Panc1 (cell line): ENCODE data around the gene UBL7. TPM values are rescaled to one million over a fixed set of nuclear protein-coding genes. Genes with fewer than 3 reads are reported as not detected.

Source experiments
- ATAC-seq: fragments of 200-7000 bp; cut with Tn5 transposase; 2 replicates; pipeline ENCODE4 v1.9.1; 2020; ENCODE audit warnings: mild to moderate bottlenecking, moderate library complexity
- BruUV-seq: library from RNA; stranded (reverse); fragments of 400-500 nt; replicated peaks from 2 replicates; lab custom pipeline; 2021; lab: Mats Ljungman, UMichigan
- CTCF ChIA-PET: fragments of 300-600 bp; sonication (Branson Sonifier 250); formaldehyde crosslinking; loops from one replicate; lab custom pipeline; 2022; ENCODE audit warnings: antibody characterized with exemption; lab: Charles Lee
- POLR2A ChIA-PET: fragments of 300-600 bp; sonication (Branson Sonifier 250); formaldehyde crosslinking; loops from one replicate; lab custom pipeline; 2022; ENCODE audit warnings: antibody characterized with exemption; lab: Charles Lee
- DNase-seq: peaks from one replicate; pipeline ENCODE4 v3.0.0-alpha.2; 2010; ENCODE audit warnings: low read depth, low spot score
- H3K27ac ChIP-seq: 2 replicates; pipeline ENCODE4 v1.5.1; 2011; ENCODE audit warnings: mild to moderate bottlenecking, low read length, inconsistent platforms
- H3K27me3 ChIP-seq: fragments of 200-500 bp; sonication (Bioruptor generic); 2 replicates; pipeline ENCODE4 v1.6.0; 2014; ENCODE audit warnings: low read length, inconsistent platforms; ENCODE audit not compliant: control insufficient read depth, insufficient read depth
- H3K36me3 ChIP-seq: fragments of 200-500 bp; sonication (Bioruptor generic); 2 replicates; pipeline ENCODE4 v1.5.1; 2014; ENCODE audit warnings: inconsistent platforms, mild to moderate bottlenecking, low read length, moderate library complexity; ENCODE audit not compliant: control insufficient read depth, insufficient read depth
- H3K4me1 ChIP-seq: 2 replicates; pipeline ENCODE4 v1.5.1; 2011; ENCODE audit warnings: inconsistent platforms, mild to moderate bottlenecking, low read length, moderate library complexity; ENCODE audit not compliant: control insufficient read depth, insufficient read depth
- H3K4me3 ChIP-seq, 2 experiments: 2 replicates each; pipeline ENCODE4 v1.5.1; 2011 to 2012; ENCODE audit warnings: low read depth in 2 of 2, low read length in 2 of 2, mild to moderate bottlenecking in 2 of 2, inconsistent platforms in 1 of 2, moderate library complexity in 1 of 2
- H3K9me3 ChIP-seq: fragments of 200-500 bp; sonication (Bioruptor generic); 2 replicates; pipeline ENCODE4 v1.5.1; 2014; ENCODE audit warnings: low read depth, mild to moderate bottlenecking, inconsistent platforms, low read length, moderate library complexity; ENCODE audit not compliant: control insufficient read depth, insufficient read depth
- POLR2AphosphoS5 ChIP-seq: IDR thresholded peaks from 2 replicates; pipeline ENCODE4 v1.6.1; 2012; ENCODE audit warnings: mild to moderate bottlenecking, low read depth, low read length, moderate library complexity
- SIN3A ChIP-seq: IDR thresholded peaks from 2 replicates; pipeline ENCODE4 v1.6.1; 2012; ENCODE audit warnings: low read depth, mild to moderate bottlenecking, low read length, moderate library complexity, borderline replicate concordance; ENCODE audit not compliant: insufficient read depth
- TCF7L2 ChIP-seq: IDR thresholded peaks from 2 replicates; pipeline ENCODE4 v1.6.1; 2011; ENCODE audit warnings: mild to moderate bottlenecking, low read depth, low read length, inconsistent platforms
- in situ Hi-C: cut with HindIII; loops from 2 replicates; pipeline ENCODE4 v1.10.0; 2016; ENCODE audit warnings: low sequenced_read_pairs, low pct_unique_long_range_greater_than_20kb
- intact Hi-C: fragments of 100-400 bp; cut with micrococcal nuclease; formaldehyde crosslinking; loops from one replicate; pipeline ENCODE4 v1.10.0; 2022; ENCODE audit not compliant: unreplicated experiment
- total RNA-seq: library from RNA; stranded (reverse); gene quantifications from one replicate; pipeline ENCODE4 v1.2.1, GENCODE V29; 2021; ENCODE audit not compliant: unreplicated experiment
- TF ChIP-seq, protein P1 (sequence below), 2 experiments: IDR thresholded peaks; 2 replicates each; pipeline ENCODE4 v1.6.1; 2011 to 2012; ENCODE audit warnings: low read depth in 2 of 2, control low read depth in 1 of 2, low read length in 1 of 2, mild to moderate bottlenecking in 1 of 2, moderate library complexity in 1 of 2; ENCODE audit not compliant: insufficient read depth in 1 of 2
- TF ChIP-seq, protein P2 (sequence below): fragments of 450-650 bp; IDR thresholded peaks from 2 replicates; pipeline ENCODE4 v1.5.1; 2017; ENCODE audit warnings: mild to moderate bottlenecking

Gene UBL7
- total RNA-seq, 1 experiment from 2014 or later, result 68.5 TPM

DNA sequence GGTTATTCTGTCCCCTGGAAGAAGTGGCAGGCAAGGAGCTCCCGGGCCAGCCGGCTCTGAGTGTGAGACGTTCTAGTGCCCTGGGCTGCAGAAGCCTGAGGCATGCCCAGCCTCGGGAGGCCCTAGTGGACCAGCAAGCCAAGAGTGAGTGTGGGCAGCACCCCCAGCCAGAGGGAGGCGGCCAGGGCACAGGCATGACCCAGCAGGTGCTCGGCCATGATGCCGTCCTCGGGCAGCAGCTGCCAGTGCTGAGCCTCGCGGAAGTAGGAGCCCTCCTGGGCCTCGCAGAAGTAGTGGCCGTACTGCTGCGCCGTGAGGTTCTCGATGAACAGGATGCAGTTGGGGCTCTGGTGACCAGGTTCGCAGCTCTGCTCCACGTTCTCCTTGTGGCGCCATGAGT is 50.5 kb downstream of the UBL7 start:
- TF ChIP-seq TCF7L2, result no peak
- TF ChIP-seq, protein P1, sequence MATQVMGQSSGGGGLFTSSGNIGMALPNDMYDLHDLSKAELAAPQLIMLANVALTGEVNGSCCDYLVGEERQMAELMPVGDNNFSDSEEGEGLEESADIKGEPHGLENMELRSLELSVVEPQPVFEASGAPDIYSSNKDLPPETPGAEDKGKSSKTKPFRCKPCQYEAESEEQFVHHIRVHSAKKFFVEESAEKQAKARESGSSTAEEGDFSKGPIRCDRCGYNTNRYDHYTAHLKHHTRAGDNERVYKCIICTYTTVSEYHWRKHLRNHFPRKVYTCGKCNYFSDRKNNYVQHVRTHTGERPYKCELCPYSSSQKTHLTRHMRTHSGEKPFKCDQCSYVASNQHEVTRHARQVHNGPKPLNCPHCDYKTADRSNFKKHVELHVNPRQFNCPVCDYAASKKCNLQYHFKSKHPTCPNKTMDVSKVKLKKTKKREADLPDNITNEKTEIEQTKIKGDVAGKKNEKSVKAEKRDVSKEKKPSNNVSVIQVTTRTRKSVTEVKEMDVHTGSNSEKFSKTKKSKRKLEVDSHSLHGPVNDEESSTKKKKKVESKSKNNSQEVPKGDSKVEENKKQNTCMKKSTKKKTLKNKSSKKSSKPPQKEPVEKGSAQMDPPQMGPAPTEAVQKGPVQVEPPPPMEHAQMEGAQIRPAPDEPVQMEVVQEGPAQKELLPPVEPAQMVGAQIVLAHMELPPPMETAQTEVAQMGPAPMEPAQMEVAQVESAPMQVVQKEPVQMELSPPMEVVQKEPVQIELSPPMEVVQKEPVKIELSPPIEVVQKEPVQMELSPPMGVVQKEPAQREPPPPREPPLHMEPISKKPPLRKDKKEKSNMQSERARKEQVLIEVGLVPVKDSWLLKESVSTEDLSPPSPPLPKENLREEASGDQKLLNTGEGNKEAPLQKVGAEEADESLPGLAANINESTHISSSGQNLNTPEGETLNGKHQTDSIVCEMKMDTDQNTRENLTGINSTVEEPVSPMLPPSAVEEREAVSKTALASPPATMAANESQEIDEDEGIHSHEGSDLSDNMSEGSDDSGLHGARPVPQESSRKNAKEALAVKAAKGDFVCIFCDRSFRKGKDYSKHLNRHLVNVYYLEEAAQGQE (IDR thresholded peaks at IDR 0.05; ENCODE audit: insufficient read depth in 1 of 2, low read depth in 2 of 2, low read length in 1 of 2), result no peak
- no peak for TF ChIP-seq SIN3A
- TF ChIP-seq POLR2AphosphoS5, result no peak
- TF ChIP-seq, protein P2, sequence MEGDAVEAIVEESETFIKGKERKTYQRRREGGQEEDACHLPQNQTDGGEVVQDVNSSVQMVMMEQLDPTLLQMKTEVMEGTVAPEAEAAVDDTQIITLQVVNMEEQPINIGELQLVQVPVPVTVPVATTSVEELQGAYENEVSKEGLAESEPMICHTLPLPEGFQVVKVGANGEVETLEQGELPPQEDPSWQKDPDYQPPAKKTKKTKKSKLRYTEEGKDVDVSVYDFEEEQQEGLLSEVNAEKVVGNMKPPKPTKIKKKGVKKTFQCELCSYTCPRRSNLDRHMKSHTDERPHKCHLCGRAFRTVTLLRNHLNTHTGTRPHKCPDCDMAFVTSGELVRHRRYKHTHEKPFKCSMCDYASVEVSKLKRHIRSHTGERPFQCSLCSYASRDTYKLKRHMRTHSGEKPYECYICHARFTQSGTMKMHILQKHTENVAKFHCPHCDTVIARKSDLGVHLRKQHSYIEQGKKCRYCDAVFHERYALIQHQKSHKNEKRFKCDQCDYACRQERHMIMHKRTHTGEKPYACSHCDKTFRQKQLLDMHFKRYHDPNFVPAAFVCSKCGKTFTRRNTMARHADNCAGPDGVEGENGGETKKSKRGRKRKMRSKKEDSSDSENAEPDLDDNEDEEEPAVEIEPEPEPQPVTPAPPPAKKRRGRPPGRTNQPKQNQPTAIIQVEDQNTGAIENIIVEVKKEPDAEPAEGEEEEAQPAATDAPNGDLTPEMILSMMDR, result no peak
- ChIA-PET POLR2A (no interaction called here), CTCF (interaction anchor here (0.8 kb wide), 1 partner anchor 18 kb away, joined by 8 read pairs; no protein-coding TSS in a partner anchor)
- intact Hi-C loops (no loop called here), in situ Hi-C loops (no loop called here)
- H3K9me3 ChIP-seq, result no peaks in the 10 kb centered on the region
- no peak overlapping the region for H3K27ac ChIP-seq
- ATAC-seq, result no peak
- peaks cover 18% of the 10 kb centered on the region for H3K4me1 ChIP-seq
- H3K4me3 ChIP-seq, result no peak overlapping the region
- no peaks in the 10 kb centered on the region for H3K36me3 ChIP-seq
- H3K27me3 ChIP-seq, result no peaks in the 10 kb centered on the region
- no TSS peak for BruUV-seq
- DNase-seq, result no peak

DNA sequence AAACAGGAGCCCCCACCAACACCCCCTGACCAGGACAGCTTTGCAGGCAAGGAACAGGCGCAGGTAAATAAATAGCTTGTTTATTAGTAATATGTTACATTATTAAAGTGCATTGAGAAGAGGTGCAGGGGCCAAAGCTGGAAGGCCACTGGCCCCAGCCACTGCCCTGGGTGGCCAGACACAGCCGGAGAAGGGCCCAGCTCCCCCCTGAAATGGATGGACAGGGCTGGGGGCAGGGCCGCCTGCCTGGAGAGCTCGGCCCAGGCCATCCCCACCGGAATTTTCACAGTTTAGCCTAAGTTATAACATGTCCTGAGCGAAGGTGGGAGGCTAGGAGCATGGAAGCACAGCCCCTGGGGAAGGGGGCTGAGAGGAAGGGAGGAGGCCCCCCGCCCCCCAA is 51.7 kb downstream of the UBL7 start:
- ATAC-seq (no peak), DNase-seq (no peak)
- BruUV-seq, result no TSS peak
- Histone ChIP-seq H3K27me3 (no peaks in the 10 kb centered on the region), H3K36me3 (no peaks in the 10 kb centered on the region), H3K4me3 (no peak overlapping the region), H3K9me3 (no peaks in the 10 kb centered on the region), H3K4me1 (peaks cover 18% of the 10 kb centered on the region), H3K27ac (no peak overlapping the region)
- intact Hi-C loops (no loop called here), in situ Hi-C loops (no loop called here)
- POLR2A ChIA-PET, result no interaction called here
- TF ChIP-seq SIN3A (no peak), TCF7L2 (no peak), POLR2AphosphoS5 (no peak)
- TF ChIP-seq, protein P2, result no peak
- TF ChIP-seq, protein P1 (IDR thresholded peaks at IDR 0.05; ENCODE audit: insufficient read depth in 1 of 2, low read depth in 2 of 2, low read length in 1 of 2), result no peak
- CTCF ChIA-PET, result interaction anchor here (0.6 kb wide), 1 partner anchor 27 kb away, joined by 3 read pairs; no protein-coding TSS in a partner anchor
